HepG2 (cell line): ENCODE results near the gene RTEL1. TPM values are rescaled to one million over a fixed set of nuclear protein-coding genes. Genes with fewer than 3 reads are reported as not detected.

ENCODE experiments used
- ARID3A ChIP-seq: IDR thresholded peaks from 2 replicates; pipeline ENCODE4 v1.6.1; 2012; ENCODE audit warnings: low read depth, low read length, improper control_type of control experiment
- E2F2 ChIP-seq: sonication (generic); formaldehyde crosslinking; IDR thresholded peaks from 2 replicates; pipeline ENCODE4 v1.4.0; 2020; ENCODE audit warnings: missing genetic modification reagents, borderline replicate concordance
- ETS1 ChIP-seq: sonication (generic); formaldehyde crosslinking; IDR thresholded peaks from 2 replicates; pipeline ENCODE4 v1.4.0; 2020; ENCODE audit warnings: missing genetic modification reagents
- EZH2 ChIP-seq: conservative IDR thresholded peaks from 2 replicates; pipeline ENCODE4 v1.6.1; 2012; ENCODE audit warnings: mild to moderate bottlenecking, low read depth, low read length, moderate library complexity
- HIVEP1 ChIP-seq: sonication (generic); formaldehyde crosslinking; IDR thresholded peaks from 2 replicates; pipeline ENCODE4 v1.4.0; 2020; ENCODE audit warnings: mild to moderate bottlenecking, missing genetic modification reagents
- KDM5B ChIP-seq: sonication (generic); formaldehyde crosslinking; IDR thresholded peaks from 2 replicates; pipeline ENCODE4 v1.4.0; 2020; ENCODE audit warnings: missing genetic modification reagents, mild to moderate bottlenecking, borderline replicate concordance
- SETDB1 ChIP-seq: sonication (generic); formaldehyde crosslinking; IDR thresholded peaks from 2 replicates; pipeline ENCODE4 v1.5.1; 2020; ENCODE audit warnings: missing genetic modification reagents, mild to moderate bottlenecking, borderline replicate concordance
- SP1 ChIP-seq, 2 experiments: fragments of 450-650 bp in 1 of 2; sonication (generic) in 1 of 2; formaldehyde crosslinking in 1 of 2; IDR thresholded peaks; 2 replicates each; pipeline versions ENCODE4 v1.4.0 to v1.6.1; 2016 to 2020; ENCODE audit warnings: missing genetic modification reagents in 1 of 2
- TEAD3 ChIP-seq: optimal IDR thresholded peaks from 2 replicates; pipeline ENCODE3; 2016; ENCODE audit warnings: borderline replicate concordance
- ZFP82 ChIP-seq: sonication (generic); formaldehyde crosslinking; IDR thresholded peaks from 2 replicates; pipeline ENCODE4 v1.5.1; 2020; ENCODE audit warnings: mild to moderate bottlenecking, missing genetic modification reagents, borderline replicate concordance
- ZFP91 ChIP-seq: sonication (generic); formaldehyde crosslinking; IDR thresholded peaks from 2 replicates; pipeline ENCODE4 v1.9.0; 2022; ENCODE audit warnings: missing genetic modification reagents, mild to moderate bottlenecking, borderline replicate concordance
- ZNF484 ChIP-seq: sonication (generic); formaldehyde crosslinking; IDR thresholded peaks from 2 replicates; pipeline ENCODE4 v1.5.1; 2020; ENCODE audit warnings: mild to moderate bottlenecking, low read depth, missing genetic modification reagents, borderline replicate concordance
- ZNF576 ChIP-seq: sonication (generic); formaldehyde crosslinking; IDR thresholded peaks from 2 replicates; pipeline ENCODE4 v1.4.0; 2020; ENCODE audit warnings: mild to moderate bottlenecking, missing genetic modification reagents
- ZNF629 ChIP-seq: sonication (generic); formaldehyde crosslinking; conservative IDR thresholded peaks from 2 replicates; pipeline ENCODE4 v1.5.0; 2020; ENCODE audit warnings: missing genetic modification reagents
- ZNF710 ChIP-seq: sonication (generic); formaldehyde crosslinking; IDR thresholded peaks from 2 replicates; pipeline ENCODE4 v1.5.0; 2020; ENCODE audit warnings: mild to moderate bottlenecking, missing genetic modification reagents, borderline replicate concordance
- polyA plus RNA-seq, 8 experiments: library from polyadenylated mRNA; depleted of rRNA in 3 of 8; stranded (reverse) in 7 of 8; unstranded in 1 of 8; fragments of >200 nt; fragmentation: Illumina TruSeq in 4 of 8; extraction: Trizol in 4 of 8; gene quantifications; 2 replicates each; pipeline versions ENCODE4 v1.2.1 to v1.2.3, GENCODE V29; 2011 to 2016; ENCODE audit warnings: low read depth in 4 of 8, missing spikeins in 1 of 8, mixed read lengths in 1 of 8; ENCODE audit not compliant: insufficient read depth in 1 of 8
- total RNA-seq, 5 experiments: library from RNA; depleted of rRNA; stranded (reverse); fragments of >200 nt; fragmentation: Illumina TruSeq; extraction: Trizol; gene quantifications; 2 replicates each; pipeline ENCODE4 v1.2.3, GENCODE V29; 2016; ENCODE audit warnings: low read depth in 1 of 5

The RTEL1 gene
- total and polyA plus RNA-seq, 2 of the 13 experiments (the other 11 are each of a cell fraction or from before 2014, with no cell fraction given): 21.8 to 36.4 TPM

GRCh38 chr20:63709149-63709527 is 51.0 kb downstream of the RTEL1 start (continued):
- TF ChIP-seq ETS1 (CRISPR knock-in tag): 0 out of 2 replicates have a peak, but pooled peaks have one; percentile 6
- no peak for TF ChIP-seq EZH2
- no peak for TF ChIP-seq SP1 (IDR thresholded peaks at IDR 0.05)
- no peak for TF ChIP-seq SP1 (CRISPR knock-in tag; IDR thresholded peaks at IDR 0.05)
- 0 out of 2 replicates have a peak, but pooled peaks have one; percentile 0 for TF ChIP-seq ZNF629 (CRISPR knock-in tag)
- 0 out of 2 replicates have a peak, but pooled peaks have one; percentile 10 for TF ChIP-seq ZNF710 (CRISPR knock-in tag)
- TF ChIP-seq E2F2 (CRISPR knock-in tag): 0 out of 2 replicates have a peak, but pooled peaks have one; percentile 64
- 0 out of 2 replicates have a peak, but pooled peaks have one; percentile 6 for TF ChIP-seq HIVEP1 (CRISPR knock-in tag)
- 0 out of 2 replicates have a peak, but pooled peaks have one; percentile 15 for TF ChIP-seq ZFP91 (CRISPR knock-in tag)
- TF ChIP-seq TEAD3 (CRISPR knock-in tag): no peak
- no peak for TF ChIP-seq ZFP82 (CRISPR knock-in tag)
- TF ChIP-seq ZNF576 (CRISPR knock-in tag): no peak
- 0 out of 2 replicates have a peak, but pooled peaks have one; percentile 24 for TF ChIP-seq KDM5B (CRISPR knock-in tag)
- TF ChIP-seq ZNF484 (CRISPR knock-in tag): no peak
- no peak for TF ChIP-seq SETDB1 (CRISPR knock-in tag)
- TF ChIP-seq ARID3A: no peak
- TF ChIP-seq, all 625 proteins: peak for 13
